GM19463 (cell line): ENCODE data around the gene POLG.

Source experiments
- ATAC-seq: cut with Tn5 transposase; IDR thresholded peaks from one replicate; pipeline ENCODE4 v1.9.1; 2021; ENCODE audit warnings: mild to moderate bottlenecking, moderate library complexity; ENCODE audit not compliant: unreplicated experiment

POLG gene

DNA sequence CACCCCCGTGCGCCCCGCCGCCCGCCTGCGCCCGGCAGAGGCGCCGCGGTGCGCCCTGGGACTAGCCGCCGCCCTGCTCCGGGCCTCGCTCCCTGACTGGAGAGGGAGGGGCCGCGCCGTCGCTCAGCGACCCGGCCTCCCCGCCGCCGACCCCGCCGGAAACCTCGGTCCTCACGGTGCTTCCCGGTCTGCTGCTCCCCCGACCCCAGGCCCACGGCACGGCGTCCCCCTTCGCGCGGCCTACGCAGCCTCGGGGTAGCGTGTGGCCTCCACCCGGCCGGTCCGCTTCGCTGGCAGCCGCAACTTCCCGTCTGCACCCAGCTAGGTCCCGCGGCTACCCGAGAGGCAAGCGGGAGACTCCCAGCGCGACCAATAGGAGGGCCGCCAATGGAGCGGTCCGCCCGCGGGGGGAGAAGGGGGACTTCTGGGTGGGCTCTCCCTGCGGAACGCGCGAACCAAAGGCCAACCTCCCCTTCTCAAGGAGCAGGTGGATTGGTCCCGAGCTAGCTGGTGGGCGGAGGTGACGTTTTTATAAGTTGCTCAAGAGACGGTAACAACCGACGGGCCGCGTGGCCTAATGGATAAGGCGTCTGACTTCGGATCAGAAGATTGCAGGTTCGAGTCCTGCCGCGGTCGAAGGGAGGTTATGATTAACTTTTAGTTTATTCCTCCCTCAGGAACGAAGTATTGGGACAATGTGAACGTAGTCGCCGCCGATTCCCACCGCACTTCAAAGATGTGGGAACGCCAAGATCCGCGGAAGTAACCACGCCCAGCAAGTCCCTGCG is at the start of gene POLG:
Gene POLG, minus strand, starts transcription at position 315 of the 788 bp plus-strand sequence. CDS start 1,070 bp downstream, outside the sequence.
- ATAC-seq = peak; percentile 86

- ATAC-seq = no peak
Measured at GRCh38 chr15:89384176-89384604, 49.6 kb upstream of the POLG start.

GRCh38 chr15:89383365-89384175 is 48.9 kb upstream of the POLG start:
- no peak for ATAC-seq

DNA sequence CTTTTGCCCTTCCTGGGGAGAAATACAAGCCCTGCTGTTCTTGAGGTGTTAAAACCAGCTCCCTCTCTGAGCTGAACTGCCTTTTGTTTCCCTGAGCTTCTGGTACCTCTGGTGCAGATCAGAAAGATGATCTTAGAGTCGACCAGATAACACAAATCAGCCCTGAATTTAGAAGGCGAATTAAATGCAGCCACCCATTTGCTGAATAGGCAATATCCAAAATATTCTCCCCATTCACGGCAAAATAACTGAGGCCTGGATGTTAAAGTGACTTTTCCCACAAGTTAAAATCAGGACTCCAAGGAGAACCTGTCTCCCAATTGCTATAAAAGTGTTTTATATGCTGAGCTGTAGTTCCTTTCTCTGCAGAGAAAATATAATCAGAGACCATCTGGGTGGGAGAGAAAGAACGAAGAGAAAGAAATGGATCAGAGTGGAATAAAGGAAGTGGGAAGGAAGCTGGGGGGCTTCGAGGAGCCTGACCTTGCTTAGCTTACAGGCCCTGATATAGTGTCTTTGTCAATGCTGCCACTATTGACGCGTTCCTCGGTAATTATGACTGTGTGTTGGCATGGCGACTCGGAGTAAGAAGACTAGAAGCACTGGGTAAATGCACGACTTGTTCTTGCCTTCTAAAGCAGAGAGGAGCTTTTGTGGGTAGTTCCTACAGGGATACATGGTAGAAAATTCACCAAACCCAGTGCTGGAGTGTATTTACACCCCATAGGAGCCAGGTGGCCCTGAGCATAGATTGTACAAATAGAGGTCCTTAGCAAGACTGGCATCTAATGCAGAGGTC is 47.5 kb upstream of the POLG start:
- ATAC-seq = no peak

- ATAC-seq = no peak
Measured at GRCh38 chr15:89381331-89381730, 46.7 kb upstream of the POLG start.

DNA sequence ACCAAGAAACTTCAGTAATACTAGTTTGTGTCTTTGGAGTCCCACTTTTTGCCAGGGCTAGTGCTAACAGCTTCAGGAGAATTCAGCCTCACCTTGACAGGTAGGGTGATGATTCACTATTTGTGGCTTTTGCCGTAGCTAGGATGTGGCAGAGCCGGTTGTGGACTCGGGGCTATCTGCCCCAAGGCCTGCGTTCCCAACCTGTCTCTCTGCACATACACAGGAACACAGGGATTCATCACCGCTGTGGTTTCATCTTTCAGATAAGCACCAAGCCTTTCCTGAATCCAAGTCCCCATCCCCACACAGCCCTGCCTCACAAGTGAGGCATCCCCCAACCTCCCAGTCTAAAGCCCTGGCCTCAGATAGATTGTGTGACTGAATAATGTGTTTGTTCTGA is 45.2 kb upstream of the POLG start:
- ATAC-seq = no peak

DNA sequence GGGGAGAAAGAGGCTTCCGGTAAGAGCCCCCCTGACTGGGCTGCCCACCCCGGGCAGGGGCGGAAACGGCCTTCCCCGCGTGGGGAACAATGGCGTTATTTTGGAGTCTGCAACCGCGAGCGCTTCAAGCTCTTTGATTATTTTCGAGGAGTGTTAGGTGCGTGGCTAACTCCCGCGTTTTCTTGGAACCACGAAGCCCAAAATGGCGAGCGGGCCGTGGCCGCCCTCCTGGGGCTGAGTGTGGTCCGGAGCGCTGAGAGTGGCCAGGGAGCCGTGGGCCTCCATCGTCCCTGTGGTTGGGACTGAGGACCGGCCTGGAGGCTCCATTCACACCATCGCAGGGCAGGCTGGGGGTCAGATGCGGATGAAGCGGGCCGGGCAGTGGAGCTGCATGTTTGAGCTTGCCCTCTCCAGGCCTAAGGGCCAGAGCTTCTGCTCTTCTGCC is 44.6 kb upstream of the POLG start:
- no peak for ATAC-seq

DNA sequence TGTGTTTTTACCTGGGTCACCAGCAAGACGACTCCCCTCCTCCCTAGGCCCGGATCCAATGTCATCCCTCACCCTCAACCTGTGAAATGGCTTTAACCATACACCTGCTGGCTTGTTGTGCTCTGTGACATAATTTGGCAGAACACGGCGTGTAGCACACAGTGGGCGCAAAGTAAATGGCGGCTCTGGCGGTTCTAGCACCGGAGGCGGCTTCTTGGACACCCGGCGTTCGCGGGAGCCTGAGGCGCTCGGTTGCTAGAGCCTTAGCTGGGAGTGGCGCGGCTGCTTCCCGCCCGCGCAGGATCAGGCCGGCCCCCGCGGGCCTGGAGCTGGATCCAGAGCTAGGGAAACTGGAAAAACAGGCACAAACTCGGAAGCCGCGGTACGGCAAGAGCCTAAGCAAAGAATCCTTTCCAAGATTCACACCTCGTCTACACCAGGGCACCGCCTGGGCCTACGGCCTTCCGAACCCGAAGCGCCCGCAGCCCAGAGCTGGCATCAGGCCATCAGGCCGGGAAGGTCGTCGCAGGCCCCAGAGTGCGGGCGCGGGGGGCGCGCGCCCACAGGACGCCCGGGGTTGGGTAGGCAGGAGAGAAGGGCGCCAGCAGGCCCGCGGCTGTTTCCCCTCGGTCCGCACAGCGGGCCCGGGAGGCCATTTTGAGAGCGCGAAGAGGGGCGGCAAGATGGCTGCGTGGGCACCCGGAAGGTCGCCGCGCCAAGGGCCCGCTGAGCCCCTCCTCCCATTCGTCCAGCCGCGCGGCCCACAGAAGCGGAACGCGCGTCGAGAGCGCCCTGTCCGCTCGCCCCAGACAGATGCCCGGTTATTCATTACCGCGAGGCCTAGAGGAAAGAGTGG is 43.9 kb upstream of the POLG start:
- no peak for ATAC-seq

DNA sequence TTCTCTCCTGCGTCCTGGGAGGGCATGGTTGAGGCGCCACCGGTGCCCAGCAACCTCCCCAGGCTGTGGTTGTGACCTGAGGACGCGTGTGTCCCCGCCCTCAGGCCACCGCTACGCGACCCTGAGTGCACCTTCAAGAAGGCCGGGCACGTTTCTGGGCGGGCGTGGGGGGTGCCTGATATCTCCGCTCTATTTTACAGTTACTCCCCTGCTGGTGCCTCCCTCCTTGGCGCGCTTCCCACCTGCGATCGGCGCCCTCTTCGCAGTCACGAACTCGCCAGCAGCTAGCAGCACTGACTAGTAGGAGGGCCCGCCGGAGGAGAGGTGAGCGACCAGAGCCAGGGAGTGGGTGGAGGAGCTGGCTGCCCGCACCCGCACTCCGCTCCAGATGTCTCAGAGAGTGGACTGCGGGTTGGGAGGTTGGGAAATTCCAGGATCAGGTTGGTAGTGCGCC is 43.2 kb upstream of the POLG start:
- ATAC-seq = no peak

GRCh38 chr15:89377024-89377841 is 42.6 kb upstream of the POLG start:
- ATAC-seq = no peak

GRCh38 chr15:89376388-89376787 is 41.8 kb upstream of the POLG start:
- no peak for ATAC-seq

- no peak for ATAC-seq
Measured at GRCh38 chr15:89375093-89376005, 40.7 kb upstream of the POLG start.

- ATAC-seq = no peak
Measured at GRCh38 chr15:89374086-89374981, 39.7 kb upstream of the POLG start.

DNA sequence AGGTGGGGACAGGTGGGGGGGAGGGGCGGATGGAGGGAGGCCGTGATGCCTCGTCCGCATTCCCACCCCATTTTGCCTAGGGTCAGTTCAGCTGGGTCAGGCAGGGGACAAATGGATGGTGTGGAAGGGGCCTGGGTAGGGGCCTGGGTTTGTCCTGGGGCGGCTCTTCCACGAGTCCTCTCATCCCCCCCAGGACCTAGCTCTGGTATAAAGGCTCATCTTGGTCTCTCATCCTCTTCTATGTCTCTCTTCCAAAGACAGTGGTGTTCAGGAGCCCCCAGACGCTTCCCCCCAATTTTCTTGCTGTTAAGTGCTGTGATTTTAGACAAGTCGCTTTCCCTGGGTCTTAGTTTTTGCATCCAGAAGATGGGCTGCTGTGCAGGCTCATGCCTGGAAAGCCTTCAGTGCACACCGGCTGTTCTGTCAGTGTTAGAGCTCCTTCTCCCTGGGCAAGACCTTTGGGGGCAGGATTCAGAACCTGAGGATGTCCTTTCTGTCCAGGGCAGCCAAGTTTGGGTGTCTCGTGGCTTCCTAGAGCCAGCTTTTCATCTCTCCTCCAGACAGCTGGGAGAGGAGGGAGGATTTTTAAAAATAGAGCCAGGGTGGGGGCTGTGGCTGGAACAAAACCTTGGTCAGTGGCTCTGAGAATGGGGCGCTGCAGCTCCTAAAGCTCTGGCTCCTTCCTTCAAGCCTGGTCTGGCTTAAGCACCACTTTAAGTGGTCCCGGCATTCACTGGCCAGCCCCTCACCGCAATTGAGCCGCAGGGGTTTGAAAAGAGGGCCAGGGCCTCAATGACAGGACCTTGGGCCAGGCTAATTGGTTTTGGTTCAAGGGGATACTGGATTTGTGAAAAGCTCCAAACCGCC is 37.7 kb upstream of the POLG start:
- ATAC-seq = no peak

GRCh38 chr15:89371228-89372044 is 36.8 kb upstream of the POLG start:
- ATAC-seq = no peak

- ATAC-seq = no peak
Measured at GRCh38 chr15:89370978-89371227, 36.3 kb upstream of the POLG start.
